GF-D8 (cell line): Measurements from ENCODE around the gene C1orf146.
A peak's percentile ranks its signal among the peaks of the same experiment; 100 is the strongest.
"Not testable (repeated sequence)": the region's sequence is repeated elsewhere in the genome, so short reads cannot be mapped to it uniquely, and the experiment has no call there.

Experiments
- DNase-seq: peaks from one replicate; lab custom pipeline; 2025; lab: John Stamatoyannopoulos, UW

Gene C1orf146, protein sequence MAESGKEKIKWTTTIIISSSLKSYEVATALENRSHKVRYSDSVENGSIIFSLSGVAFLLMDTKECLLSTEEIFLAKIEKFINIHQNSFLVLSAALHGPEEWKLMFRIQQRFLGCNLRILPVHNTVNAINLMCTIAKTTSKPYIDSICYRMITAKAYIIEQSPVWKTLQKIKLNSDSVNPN

DNA sequence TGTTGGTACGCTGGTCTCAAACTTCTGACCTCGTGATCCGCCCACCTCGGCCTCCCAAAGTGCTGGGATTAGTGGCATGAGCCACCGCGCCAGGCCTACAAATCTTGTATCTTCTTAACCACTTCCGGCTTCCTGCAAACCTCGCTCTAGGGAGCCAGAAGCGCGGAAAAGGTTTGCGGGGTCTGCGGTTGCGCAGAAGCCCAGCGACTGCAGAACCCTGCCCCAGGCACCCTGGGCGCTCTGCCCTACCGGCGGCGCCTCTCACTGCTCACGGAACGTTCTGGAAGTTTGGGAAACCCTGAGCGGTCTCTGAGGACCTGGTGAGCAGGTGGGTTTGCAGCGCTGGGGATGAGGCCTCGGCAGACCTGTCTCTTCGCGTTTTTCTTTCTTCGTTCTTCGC lies at the start of gene C1orf146:
TSS of gene C1orf146 (plus strand) at position 195 of the 400 bp plus-strand sequence. CDS start 13,506 bp downstream, outside the sequence.
- no peak for DNase-seq

DNA sequence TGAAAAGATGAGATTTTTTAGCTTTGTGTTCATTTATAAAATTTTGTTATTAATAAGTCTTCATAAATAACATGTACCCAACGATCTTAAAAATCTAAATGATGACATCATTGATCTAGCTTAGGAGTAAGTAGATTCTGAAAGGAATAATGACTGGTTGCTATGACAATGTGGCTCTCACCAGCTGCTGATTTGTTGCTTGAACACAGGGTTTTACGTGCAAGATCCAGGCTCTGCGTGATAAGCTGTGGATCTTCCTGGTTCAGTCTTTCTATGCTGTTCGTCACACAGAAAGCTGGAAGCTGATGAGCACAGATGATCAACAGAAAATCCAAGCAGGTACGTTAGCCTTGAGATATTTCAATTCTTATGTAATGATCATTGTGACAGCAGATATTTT lies 49.1 kb upstream of the C1orf146 start:
- no peak for DNase-seq

DNA sequence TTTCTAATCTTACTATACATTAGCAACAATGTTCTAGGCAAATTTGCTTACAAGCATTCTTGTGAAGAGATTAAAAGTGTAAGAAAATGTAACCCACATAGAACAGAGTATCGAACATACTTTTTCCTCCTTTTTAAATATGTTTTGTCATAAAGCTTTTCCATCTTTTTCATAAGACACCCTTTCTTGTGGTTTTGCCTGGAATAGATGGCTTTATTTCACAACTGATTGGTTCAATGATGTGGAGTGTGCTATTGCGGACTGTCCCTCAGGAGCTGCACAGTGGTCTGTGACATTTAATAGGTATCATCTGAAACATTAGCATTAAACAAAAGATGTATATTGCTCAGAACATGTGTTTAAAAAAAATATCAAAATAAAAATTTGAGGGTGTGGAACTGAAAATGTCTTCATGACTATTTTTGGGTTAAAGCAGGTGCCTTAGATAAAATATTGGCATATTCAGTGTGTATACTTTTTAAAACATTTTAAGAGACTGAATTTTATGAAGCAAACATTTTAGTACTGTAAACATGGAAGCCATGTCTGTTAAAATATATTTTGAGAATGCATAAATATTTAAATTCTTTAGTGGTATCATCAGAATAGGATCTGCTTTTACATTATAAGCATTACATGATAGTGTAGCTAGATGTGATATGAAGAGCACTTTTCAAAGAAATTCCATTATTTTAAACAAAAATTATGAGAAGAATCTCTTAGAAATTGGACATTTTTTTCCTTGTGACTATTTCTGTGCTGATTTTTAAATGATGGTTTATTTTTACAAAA lies 48.3 kb upstream of the C1orf146 start:
- no peak for DNase-seq

DNA sequence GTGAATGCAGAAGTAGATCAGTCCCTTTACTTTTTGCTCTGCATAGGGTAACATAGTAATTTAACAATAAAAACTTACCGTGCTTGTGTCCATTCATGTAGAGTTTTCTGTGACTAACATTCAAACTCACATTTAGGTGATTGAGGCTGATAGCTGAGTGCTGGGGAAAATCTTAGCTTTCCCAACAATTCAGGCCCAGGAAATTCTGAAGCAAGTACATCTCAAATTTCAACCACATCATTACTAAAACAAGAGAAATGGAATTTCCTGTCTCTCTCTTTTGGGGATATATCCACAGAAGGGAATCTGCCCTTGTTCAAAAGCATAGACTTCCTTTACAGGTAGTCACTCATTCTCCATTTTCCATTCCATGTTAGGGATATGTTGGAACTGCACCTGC lies 33.1 kb upstream of the C1orf146 start:
- DNase-seq: no peak

DNA sequence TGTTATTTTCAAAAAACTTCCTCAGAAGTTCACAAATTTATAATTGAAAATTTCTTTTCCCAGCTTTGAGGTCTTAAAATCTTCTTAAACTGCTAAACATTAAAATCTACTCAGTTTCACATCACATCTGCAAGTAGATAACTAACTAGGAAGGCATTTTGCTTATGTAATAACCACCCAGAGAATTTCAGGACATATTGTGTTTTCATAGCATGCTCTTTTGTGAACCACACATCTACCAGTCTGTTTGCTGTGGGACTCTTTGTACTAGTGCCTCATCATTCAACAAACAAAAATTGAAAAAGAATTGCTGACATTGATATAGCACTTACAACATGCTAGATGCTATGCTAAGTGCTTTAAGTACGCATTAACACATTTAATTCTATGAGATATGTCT lies 31.6 kb upstream of the C1orf146 start:
- no peak for DNase-seq

DNA sequence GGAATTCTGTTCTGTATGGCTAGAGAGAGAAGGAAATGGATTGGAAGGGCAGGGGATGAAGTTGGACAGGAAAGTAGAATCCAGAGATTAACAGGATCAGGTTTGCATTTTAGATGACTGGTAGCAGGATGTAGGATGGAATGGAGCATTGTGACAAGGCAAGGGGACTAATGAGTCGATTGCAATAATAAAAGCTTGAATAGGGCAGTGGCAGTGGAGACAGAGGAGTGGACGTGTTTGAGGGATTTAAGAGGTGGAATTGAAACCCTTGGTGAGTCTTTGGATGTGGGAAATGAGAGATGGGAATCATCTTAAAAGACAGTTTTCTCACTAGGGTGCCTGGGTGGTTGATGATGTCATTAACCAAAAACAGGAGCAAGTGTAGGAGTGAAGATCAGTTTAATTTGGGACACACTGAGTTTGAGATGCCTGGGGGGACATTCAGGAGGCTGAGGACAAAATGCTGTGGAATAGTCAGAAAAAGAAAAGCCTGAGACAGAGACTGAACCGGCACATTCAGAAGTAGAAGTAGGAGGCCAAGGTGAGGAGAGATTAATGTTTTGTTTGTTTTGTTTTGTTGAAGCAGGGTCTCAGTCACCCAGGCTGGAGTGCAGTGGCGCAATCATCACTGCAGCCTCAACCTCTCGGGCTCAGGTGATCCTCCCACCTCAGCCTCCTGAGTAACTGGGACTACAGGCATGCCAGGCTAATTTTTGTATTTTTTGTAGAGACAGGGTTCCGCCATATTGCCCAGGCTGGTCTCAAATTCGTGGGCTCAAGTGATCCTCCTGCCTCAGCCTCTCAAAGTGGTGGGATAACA lies 29.1 kb upstream of the C1orf146 start:
- DNase-seq: no peak

DNA sequence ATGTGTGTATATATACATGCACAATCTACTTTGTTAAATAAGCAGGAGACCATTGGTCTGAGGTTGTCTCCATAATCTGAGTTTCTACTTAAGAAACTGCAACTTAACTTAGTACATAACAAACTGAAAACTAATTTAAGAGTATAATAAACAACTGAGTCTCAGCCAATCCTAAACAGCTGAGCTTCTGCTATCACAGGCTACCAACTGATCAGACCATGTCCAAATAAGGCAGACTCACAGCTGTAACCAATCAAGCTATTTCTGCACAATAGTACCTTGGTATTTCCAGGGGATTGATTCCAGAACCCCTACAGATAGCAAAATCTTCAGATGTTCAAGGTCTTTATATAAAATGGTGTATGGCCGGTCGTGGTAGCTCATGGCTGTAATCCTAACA lies 26.0 kb upstream of the C1orf146 start:
- DNase-seq: no peak

DNA sequence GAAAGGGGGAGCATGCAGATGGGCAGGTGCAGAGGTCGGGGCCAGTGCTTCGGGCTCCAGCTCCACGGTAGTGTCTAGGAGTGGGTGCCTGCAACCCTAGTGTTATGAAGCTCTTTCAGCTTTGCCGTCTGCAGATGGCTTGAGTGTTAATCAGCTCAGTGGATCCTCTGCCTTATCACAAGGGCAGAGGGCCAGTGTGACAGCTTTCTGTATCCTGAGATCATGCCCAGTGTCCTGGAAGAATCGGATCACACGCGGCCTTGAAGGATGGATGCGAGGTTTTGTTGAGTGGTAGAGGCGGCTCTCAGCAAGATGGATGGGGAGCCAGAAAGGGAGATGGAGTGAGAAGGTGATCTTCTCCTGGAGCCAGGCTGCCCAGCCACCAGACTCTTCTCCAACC lies 25.5 kb upstream of the C1orf146 start:
- DNase-seq: no peak

DNA sequence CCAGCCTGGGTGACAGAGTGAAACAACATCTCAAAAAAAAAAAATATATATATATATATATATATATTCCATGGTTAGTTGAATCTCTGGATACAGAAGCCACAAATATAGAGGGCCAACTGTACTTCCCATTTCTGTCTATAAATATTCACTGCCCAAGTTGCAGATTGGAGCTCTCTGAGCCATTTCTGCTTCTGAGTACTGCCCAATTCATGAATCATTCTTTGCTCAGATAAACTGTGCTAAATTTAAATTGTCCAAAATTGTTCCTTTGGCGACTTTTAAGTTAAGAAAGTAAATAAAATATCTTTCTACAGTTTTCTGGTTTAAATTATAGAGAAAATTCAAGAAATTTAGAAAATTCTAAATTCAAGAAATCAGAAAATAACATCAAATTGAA lies 23.2 kb upstream of the C1orf146 start:
- DNase-seq: no peak

DNA sequence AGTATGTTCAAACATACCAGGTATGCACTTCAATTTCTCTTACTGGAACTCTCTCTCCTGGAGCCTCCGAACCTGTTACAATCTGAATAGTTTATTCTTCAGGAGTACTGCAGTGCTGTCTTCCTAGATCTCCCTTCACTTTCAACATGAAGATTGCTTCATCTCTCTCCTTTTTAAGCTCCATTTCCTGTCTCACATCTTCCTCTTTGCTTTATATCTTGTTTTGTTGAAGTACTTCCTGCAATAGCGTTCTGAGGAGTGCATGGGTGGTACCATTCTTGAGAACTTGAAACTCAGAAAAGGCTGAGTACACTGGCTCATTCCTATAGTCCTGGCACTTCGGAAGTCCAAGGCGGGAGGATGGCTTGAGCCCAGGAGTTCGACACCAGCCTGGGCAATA lies 15.7 kb upstream of the C1orf146 start:
- DNase-seq: peak; percentile 38

DNA sequence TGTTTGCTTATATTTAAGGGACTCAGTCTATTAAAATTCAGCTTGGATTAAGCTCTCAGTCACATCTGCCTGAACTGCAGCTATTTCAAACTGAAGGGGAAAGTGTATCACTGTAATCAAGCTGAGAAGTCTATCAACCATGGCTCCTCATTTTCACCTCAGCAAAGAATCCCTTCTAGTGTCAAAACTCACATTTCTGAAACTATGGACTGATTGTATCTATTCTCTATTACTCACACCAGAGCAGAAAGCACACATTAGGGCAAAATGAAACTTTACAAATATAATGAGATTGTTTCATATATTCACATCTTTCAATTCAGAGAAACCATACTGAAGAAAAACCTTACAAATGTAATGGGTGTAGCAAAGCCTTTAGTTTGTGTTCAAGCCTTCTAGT lies 14.6 kb upstream of the C1orf146 start:
- DNase-seq: no peak

DNA sequence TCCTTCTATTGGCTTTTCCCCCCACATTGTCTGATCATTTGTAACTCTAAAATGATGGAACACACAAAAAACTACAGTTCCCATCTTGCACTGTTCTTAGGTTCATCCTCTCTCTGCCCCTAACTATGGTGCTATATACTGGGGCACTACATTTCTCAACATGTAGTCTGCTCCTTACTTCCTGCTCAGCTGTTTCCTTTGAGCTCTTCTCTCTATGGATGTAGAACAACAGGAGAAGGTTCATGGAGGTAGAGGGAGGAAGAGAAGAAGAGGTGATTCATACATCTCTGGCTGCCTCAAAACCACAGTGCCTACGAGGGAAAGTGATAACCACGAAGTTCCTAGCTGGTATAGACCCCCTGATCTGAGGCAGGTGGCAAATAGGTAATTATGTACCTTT lies 7.0 kb upstream of the C1orf146 start:
- DNase-seq: no peak

DNA sequence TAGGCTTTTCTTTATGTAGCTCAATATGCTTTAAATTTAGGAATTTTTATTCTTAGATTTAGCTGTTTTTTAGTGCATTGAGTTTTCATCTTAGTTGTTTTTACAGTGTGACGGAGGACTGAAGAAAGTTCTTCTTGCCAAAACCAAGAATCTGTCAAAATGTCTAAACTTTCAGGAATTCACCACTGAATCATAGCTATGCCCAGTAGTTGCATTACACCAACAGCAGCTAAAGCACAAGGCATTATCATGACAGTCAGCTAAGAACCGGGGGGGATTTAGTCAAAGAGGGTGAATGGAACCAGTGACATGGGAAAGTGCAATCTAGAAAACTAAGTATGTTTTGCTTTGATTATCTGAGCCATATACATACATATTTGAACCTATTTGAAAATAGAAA lies 6.5 kb upstream of the C1orf146 start:
- DNase-seq: no peak

DNA sequence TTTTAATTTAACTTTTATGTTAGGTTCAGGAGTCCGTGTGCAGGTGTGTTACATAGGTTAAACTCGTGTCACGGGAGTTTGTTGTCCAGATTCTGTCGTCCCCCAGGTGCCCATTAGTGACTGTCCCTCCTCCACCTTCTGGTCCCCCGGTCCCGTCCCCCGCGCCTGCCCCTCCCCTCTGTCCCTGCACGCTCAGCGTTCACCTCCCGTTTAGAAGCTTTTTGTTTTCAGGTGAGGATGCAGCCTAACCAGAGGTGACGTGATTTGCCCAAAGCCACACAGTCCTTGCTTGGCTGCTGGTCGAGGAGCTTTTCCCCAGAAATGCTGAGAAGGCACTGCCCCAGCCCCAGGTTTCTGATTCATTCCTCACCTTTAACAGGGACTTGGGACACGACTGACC lies 844 bp downstream of the C1orf146 start:
- DNase-seq: no peak

DNA sequence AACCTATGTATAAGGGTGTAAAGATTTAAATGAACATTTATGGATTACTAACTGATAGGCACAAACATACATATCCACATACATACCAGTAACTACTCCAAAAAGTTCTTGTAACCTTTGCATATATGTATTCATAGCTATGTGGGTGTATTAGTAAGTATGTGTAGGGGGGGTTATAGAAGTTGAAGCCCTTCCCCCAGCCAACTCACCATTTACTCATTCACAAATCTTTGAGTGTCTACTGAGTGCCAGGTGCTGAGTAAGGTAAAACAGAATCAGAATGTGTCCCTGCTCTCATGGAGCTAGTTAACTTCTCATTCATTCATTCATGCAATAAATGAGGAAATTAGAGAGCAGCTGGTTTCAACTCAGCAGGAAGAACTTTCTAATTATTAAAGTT lies 1.3 kb downstream of the C1orf146 start:
- DNase-seq: no peak

DNA sequence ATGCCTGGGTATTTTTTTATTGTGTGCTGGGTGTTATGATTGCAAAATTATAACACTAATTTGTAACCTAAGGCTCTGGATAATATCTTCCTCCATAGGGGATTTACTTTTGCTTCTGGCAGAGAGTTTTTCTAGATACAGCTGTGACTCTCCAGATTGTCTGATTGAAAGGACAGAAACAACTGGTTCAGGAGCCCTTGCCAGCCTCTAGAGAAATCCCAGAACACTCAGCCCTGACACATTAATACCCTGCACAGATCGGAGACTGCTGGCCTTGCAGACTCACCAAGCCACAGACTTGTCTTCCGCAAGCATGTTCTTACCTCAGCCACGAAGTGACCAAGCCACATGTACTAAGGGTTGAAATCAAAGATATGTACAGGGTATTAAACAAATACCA lies 10.7 kb downstream of the C1orf146 start:
- no peak for DNase-seq

DNA sequence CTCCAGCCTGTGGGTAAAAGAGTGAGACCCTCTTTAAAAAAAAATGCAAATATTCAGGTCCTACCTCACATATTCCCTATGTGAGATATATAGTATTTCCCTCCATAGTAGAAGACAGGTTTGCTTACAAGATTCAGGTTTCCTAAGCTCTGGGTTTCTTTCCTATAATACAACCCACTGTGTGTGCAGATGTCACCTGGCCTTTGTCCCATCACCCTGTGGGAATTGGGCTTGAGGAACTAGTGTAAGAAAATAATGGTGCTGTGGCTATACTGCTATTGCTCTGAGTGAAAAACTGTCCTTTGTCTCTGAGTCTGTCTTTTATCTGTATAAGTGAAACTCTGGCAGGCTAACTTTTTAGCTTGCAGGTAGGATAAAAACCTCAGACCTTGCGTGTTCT lies 13.0 kb downstream of the C1orf146 start:
- DNase-seq: no peak

DNA sequence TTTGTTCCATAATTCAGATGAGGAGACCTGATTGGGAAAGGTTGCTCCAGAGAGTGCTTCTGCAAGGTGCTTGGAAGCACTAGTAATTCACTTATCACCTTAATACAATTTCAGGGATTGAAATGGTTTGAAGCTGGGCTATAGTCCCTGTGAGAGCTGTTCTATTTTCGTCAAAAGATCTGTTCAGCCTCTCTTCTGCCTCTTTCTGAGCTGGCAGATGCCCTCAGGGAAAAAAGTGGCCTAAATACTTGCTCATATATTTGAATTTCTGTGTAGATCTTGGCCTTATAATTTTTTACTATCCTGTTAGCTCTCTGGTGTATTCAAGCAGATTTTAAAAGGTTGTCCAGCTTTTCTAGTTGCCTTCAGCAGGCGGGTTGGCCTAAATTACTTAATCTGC lies 22.3 kb downstream of the C1orf146 start:
- DNase-seq: no peak

DNA sequence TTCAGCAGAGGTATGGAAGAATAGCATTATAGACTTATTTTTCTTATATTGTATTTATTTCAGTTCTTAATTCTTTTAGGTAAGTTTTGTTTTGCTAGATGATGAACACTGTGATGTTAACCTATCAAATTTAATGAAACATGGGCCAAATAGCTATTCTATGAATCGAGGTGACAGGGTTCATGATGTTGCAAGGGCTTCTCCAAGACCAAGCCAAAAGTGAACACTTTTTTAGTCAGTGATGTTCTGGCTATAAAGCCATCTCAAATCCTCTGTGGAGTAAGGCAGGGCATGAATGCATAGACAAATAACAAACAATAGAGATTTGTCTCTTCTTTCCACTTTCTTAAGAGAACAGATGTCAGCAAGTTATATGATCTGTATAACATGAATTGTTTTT lies 26.7 kb downstream of the C1orf146 start:
- no peak for DNase-seq

DNA sequence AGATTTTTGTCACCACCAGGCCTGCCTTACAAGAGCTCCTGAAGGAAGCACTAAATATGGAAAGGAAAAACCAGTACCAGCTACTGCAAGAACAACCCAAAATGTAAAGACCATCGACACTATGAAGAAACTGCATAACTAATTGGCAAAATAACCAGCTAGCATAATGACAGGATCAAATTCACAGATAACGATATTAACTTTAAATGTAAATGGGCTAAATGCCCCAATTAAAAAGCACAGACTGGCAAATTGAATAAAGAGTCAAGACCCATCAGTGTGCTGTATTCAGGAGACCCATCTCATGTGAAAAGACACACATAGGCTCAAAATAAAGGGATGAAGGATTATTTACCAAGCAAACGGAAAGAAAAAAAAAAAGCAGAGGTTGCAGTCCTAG lies 37.0 kb downstream of the C1orf146 start:
- not testable (repeated sequence) for DNase-seq

DNA sequence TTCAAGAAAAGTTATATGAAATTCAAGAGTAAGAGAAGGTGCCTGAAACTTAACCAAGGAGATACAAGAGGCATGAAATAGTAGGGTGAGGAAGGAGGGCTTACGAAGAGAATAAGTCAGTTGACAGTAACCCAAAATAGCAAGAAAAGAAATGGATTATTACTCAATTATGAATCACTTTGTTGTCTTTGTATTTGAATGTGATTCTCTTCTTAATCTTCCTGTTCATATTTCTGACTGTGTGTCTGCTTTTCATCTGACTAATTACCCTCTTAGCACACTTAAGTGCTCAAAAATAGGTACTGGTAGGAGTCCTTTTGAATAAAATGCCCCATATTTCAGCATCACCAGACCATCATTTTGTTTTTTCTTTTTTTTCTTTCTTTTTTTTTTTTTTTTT lies 41.6 kb downstream of the C1orf146 start:
- DNase-seq: no peak

DNA sequence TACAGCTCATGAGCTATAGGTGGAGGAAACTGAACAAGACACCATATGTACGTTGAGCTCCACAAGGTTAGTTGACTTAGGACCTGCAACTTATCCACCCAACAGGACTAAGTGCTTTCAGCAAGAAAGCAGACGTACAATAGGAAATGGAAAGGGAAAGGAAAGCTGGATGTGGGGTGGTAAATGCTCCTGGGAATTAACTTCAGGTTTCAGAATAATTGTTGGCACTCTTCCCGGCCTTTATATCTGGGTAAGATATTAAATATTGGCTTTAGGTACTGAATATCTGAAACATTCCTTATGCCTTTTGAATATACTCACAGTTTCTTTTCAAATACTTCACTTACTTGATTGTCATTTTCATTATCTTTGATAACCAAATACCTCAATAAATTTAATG lies 44.8 kb downstream of the C1orf146 start:
- no peak for DNase-seq

DNA sequence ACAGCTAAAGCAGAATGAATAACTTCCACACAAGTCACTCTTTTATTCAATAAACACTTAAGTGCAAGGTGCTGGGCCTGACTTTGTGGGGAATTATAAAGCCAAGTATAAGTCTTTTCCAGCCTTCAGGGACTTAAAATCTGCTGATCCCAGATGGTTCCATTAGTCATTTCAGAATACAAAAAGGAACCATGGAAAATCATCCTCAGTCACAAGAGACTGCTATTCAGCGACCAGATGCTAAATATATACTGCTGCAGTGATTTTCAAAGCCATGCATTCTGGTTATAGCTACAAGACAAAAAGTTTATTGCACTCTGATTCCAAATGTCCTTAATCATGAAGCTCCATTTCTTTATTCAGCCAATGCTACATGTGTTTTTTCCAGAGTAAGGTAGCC lies 55.3 kb downstream of the C1orf146 start:
- no peak for DNase-seq
